ENCODE results near the gene DUSP6. TPM values are rescaled to one million over a fixed set of nuclear protein-coding genes. Genes with fewer than 3 reads are reported as not detected.

Gene DUSP6
- total and polyA plus RNA-seq, 10 of the 15 experiments (the other 5 are each of a cell fraction or from before 2014, with no cell fraction given): 0.02 to 0.69 (median 0.07) TPM; not detected in 1

DNA sequence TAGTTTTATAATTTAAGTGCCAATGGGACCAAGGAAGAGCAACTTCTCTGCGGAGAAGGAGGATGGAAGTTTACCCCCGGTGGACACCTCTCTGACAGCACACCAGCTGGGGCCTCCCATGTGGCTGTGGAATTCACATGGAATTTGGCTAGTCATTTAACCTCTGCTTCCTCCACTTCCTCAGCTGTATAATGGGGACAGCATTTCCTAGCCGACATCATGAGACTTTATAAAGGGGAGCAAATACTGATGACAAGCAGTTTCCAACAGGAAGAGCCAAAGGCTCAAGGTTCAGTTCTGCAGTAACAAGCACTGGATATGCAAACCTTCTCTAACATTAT, 7.5 kb downstream of the DUSP6 start:
- Histone ChIP-seq H2AFZ (ENCODE audit: control insufficient read depth, low read depth, low read length) (no peak overlapping the region), H3K9me3 (replicated peaks; ENCODE audit: control insufficient read depth, insufficient read depth, low read length) (no peaks in the 10 kb centered on the region), H3K9ac (ENCODE audit: control insufficient read depth, insufficient read depth, low read length) (no peak overlapping the region), H3K4me2 (ENCODE audit: control insufficient read depth, insufficient read depth) (no peak overlapping the region), H4K20me1 (ENCODE audit: control insufficient read depth, insufficient read depth) (no peaks in the 10 kb centered on the region), H3K27me3 (replicated peaks in 1 of 2; ENCODE audit: control insufficient read depth in 2 of 2, insufficient read depth in 2 of 2, low read length in 1 of 2) (peaks cover 7 to 9% of the 10 kb centered on the region in 2 experiments), H3K36me3 (ENCODE audit: control insufficient read depth in 2 of 2, insufficient read depth in 2 of 2, low read length in 1 of 2) (no peaks in the 10 kb centered on the region), H3K27ac (ENCODE audit: control insufficient read depth, insufficient read depth) (no peak overlapping the region), H3K4me1 (ENCODE audit: control insufficient read depth, insufficient read depth, low read length) (peaks cover 18% of the 10 kb centered on the region), H3K79me2 (ENCODE audit: control insufficient read depth, insufficient read depth, low read length) (no peaks in the 10 kb centered on the region), H3K4me3 (no peak overlapping the region)
- ChIA-PET POLR2A (no interaction called here), CTCF (interaction anchor here (1.1 kb wide), 1 partner anchor 327 kb away, joined by 3 read pairs; no protein-coding TSS in a partner anchor), SMC1A (ENCODE audit: uncharacterized antibody, unreplicated experiment) (interaction anchor here (1.6 to 1.7 kb wide), 2 partner anchors 126 to 297 kb away, joined by 3 to 4 read pairs; no protein-coding TSS in a partner anchor), RAD21 (ENCODE audit: unreplicated experiment) (interaction anchor here (2.1 kb wide), 1 partner anchor 124 kb away, joined by 9 read pairs; no protein-coding TSS in a partner anchor)
- FAIRE-seq (no peak), ATAC-seq (no peak), DNase-seq (ENCODE audit: low read depth, low spot score) (no peak)
- TF ChIP-seq GABPA (IDR thresholded peaks at IDR 0.05; ENCODE audit: low read depth): no peak
- TF ChIP-seq SP1 (IDR thresholded peaks at IDR 0.05; ENCODE audit: low read depth, low read length): no peak
- no peak for TF ChIP-seq TBL1XR1 (IDR thresholded peaks at IDR 0.05; ENCODE audit: low read depth, low read length)
- TF ChIP-seq DPF2 (IDR thresholded peaks at IDR 0.05): no peak
- no peak for TF ChIP-seq JUND (IDR thresholded peaks at IDR 0.05; ENCODE audit: low read depth, low read length)
- TF ChIP-seq ZNF384 (IDR thresholded peaks at IDR 0.05; ENCODE audit: borderline replicate concordance, low read depth, low read length): no peak
- TF ChIP-seq, protein P1, sequence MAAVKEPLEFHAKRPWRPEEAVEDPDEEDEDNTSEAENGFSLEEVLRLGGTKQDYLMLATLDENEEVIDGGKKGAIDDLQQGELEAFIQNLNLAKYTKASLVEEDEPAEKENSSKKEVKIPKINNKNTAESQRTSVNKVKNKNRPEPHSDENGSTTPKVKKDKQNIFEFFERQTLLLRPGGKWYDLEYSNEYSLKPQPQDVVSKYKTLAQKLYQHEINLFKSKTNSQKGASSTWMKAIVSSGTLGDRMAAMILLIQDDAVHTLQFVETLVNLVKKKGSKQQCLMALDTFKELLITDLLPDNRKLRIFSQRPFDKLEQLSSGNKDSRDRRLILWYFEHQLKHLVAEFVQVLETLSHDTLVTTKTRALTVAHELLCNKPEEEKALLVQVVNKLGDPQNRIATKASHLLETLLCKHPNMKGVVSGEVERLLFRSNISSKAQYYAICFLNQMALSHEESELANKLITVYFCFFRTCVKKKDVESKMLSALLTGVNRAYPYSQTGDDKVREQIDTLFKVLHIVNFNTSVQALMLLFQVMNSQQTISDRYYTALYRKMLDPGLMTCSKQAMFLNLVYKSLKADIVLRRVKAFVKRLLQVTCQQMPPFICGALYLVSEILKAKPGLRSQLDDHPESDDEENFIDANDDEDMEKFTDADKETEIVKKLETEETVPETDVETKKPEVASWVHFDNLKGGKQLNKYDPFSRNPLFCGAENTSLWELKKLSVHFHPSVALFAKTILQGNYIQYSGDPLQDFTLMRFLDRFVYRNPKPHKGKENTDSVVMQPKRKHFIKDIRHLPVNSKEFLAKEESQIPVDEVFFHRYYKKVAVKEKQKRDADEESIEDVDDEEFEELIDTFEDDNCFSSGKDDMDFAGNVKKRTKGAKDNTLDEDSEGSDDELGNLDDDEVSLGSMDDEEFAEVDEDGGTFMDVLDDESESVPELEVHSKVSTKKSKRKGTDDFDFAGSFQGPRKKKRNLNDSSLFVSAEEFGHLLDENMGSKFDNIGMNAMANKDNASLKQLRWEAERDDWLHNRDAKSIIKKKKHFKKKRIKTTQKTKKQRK (IDR thresholded peaks at IDR 0.05; ENCODE audit: low read depth, low read length): no peak
- TF ChIP-seq IKZF1 (conservative IDR thresholded peaks at IDR 0.05): no peak
- TF ChIP-seq ZBTB4 (CRISPR knock-in tag; IDR thresholded peaks at IDR 0.05): no peak
- TF ChIP-seq EP300 (IDR thresholded peaks at IDR 0.05; ENCODE audit: borderline replicate concordance in 1 of 2, control insufficient read depth in 1 of 2, low read depth in 2 of 2, low read length in 2 of 2): no peak
- no peak for TF ChIP-seq RELA (IDR thresholded peaks at IDR 0.05; ENCODE audit: borderline replicate concordance, partially characterized antibody)
- TF ChIP-seq BHLHE40 (IDR thresholded peaks at IDR 0.05; ENCODE audit: borderline replicate concordance in 1 of 2, low read depth in 2 of 2, low read length in 1 of 2): no peak
- TF ChIP-seq SIN3A (IDR thresholded peaks at IDR 0.05; ENCODE audit: low read depth, low read length): no peak
- no peak for TF ChIP-seq USF2 (IDR thresholded peaks at IDR 0.05; ENCODE audit: borderline replicate concordance, low read depth, low read length)
- 77% methylated on average over 3 of the region's 3 CpGs for WGBS (ENCODE audit: insufficient coverage, insufficient replicate concordance, low lambda C conversion rate, missing lambda C conversion rate)
- intact Hi-C loops (cut with micrococcal nuclease; ENCODE audit: unreplicated experiment) (no loop called here), in situ Hi-C loops (cut with MboI) (no loop called here)
- BruUV-seq (replicated peaks): no TSS peak
